Neural progenitor cell (in vitro differentiated cells): ENCODE results near the gene SLC6A7. TPM values are rescaled to one million over a fixed set of nuclear protein-coding genes. Genes with fewer than 3 reads are reported as not detected.
A peak's percentile ranks its signal among the peaks of the same experiment; 100 is the strongest.

Experiments
- DNase-seq: peaks from one replicate; pipeline ENCODE4 v3.0.0-alpha.2; 2016; ENCODE audit warnings: low spot score
- H2AFZ ChIP-seq: fragments of 200-600 bp; sonication (generic); replicated peaks from 2 replicates; pipeline ENCODE4 v1.6.1; 2016; ENCODE audit warnings: antibody characterized with exemption
- H3F3A ChIP-seq: fragments of 200-600 bp; sonication (generic); 2 replicates; pipeline ENCODE4 v1.6.1; 2016; ENCODE audit warnings: antibody characterized with exemption, low read depth
- H3K27ac ChIP-seq: fragments of 200-600 bp; sonication (generic); 2 replicates; pipeline ENCODE4 v1.5.1; 2016; ENCODE audit warnings: mild to moderate bottlenecking
- H3K27me3 ChIP-seq: fragments of 200-600 bp; sonication (generic); 2 replicates; pipeline ENCODE4 v1.6.1; 2016; ENCODE audit warnings: mild to moderate bottlenecking, moderate library complexity
- H3K36me3 ChIP-seq: fragments of 200-600 bp; sonication (generic); 2 replicates; pipeline ENCODE4 v1.5.1; 2016
- H3K4me1 ChIP-seq: fragments of 200-600 bp; sonication (generic); 2 replicates; pipeline ENCODE4 v1.6.1; 2016; ENCODE audit warnings: mixed run types
- H3K4me2 ChIP-seq: fragments of 200-600 bp; sonication (generic); 2 replicates; pipeline ENCODE4 v1.6.1; 2016
- H3K4me3 ChIP-seq: fragments of 200-600 bp; sonication (generic); 2 replicates; pipeline ENCODE4 v1.5.1; 2016
- H3K79me2 ChIP-seq: fragments of 200-600 bp; sonication (generic); 2 replicates; pipeline ENCODE4 v1.6.1; 2016; ENCODE audit warnings: low read depth
- H3K9ac ChIP-seq: fragments of 200-600 bp; sonication (generic); 2 replicates; pipeline ENCODE4 v1.6.1; 2016
- H3K9me3 ChIP-seq: fragments of 200-600 bp; sonication (generic); 2 replicates; pipeline ENCODE4 v1.5.1; 2016; ENCODE audit warnings: low read depth
- H4K20me1 ChIP-seq: fragments of 200-600 bp; sonication (generic); 2 replicates; pipeline ENCODE4 v1.6.1; 2016; ENCODE audit warnings: low read depth
- H3K27ac Mint-ChIP-seq: 3 replicates; pipeline ENCODE4 v1.8.0; 2021; ENCODE audit warnings: mixed read lengths
- H3K27me3 Mint-ChIP-seq: 2 replicates; pipeline ENCODE4 v1.8.0; 2022; ENCODE audit warnings: low read depth, mild to moderate bottlenecking, inconsistent platforms, moderate library complexity, mixed read lengths; ENCODE audit not compliant: insufficient read depth
- H3K36me3 Mint-ChIP-seq: 3 replicates; pipeline ENCODE4 v1.8.0; 2021; ENCODE audit warnings: mixed read lengths
- H3K4me1 Mint-ChIP-seq: 3 replicates; pipeline ENCODE4 v1.8.0; 2021; ENCODE audit warnings: mixed read lengths
- H3K4me3 Mint-ChIP-seq: 3 replicates; pipeline ENCODE4 v1.8.0; 2021; ENCODE audit warnings: mild to moderate bottlenecking, moderate library complexity, mixed read lengths
- H3K9me3 Mint-ChIP-seq: 3 replicates; pipeline ENCODE4 v1.8.0; 2020; ENCODE audit warnings: mixed read lengths
- EZH2 ChIP-seq: fragments of 200-600 bp; sonication (generic); IDR thresholded peaks from 2 replicates; pipeline ENCODE4 v1.6.1; 2017; ENCODE audit warnings: antibody characterized with exemption, mild to moderate bottlenecking, moderate library complexity
- EZH2phosphoT487 ChIP-seq: fragments of 200-600 bp; sonication (generic); IDR thresholded peaks from 2 replicates; pipeline ENCODE4 v1.6.1; 2017; ENCODE audit warnings: antibody characterized with exemption
- total RNA-seq: library from RNA; depleted of rRNA; stranded (reverse); fragments of >200 nt; gene quantifications from 2 replicates; pipeline ENCODE4 v1.2.3, GENCODE V29; 2015; ENCODE audit warnings: low replicate concordance
- TF ChIP-seq, protein P1 (sequence below): fragments of 200-600 bp; sonication (generic); IDR thresholded peaks from 2 replicates; pipeline ENCODE4 v1.5.1; 2017; ENCODE audit warnings: antibody characterized with exemption, mild to moderate bottlenecking

SLC6A7 gene
- total RNA-seq, 1 donor from 2014 or later = not detected

DNA sequence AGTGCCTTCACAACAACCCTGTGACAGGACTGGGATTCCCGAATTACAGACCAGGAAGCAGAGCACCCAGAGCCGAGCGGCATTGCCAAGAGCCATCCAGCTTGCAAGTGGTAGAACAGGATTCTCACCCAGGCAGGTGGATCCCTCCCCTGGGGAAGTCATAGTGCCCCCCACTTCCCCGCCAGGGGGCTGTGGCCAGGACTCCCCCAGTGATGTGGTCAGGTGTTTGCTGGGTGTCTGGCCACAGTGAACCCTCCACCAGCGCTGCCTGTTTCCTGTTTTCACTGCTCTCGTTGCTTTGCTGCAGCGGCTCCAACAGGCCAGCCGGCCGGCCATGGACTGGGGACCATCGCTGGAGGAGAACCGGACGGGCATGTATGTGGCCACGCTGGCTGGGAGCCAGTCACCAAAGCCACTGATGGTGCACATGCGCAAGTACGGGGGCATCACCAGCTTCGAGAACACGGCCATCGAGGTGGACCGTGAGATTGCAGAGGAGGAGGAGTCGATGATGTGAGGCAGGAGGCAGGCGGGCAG, 19.3 kb downstream of the SLC6A7 start:
- H3K4me1 Mint-ChIP-seq = peaks cover 29% of the 10 kb centered on the region
- peak overlapping the region; percentile 46 for H3K27ac Mint-ChIP-seq
- peak overlapping the region; percentile 16 for H3K27ac ChIP-seq
- H2AFZ ChIP-seq = peak overlapping the region; percentile 22
- no peaks in the 10 kb centered on the region for H3K9me3 Mint-ChIP-seq
- no peak overlapping the region for H3K4me3 Mint-ChIP-seq
- no peaks in the 10 kb centered on the region for H3K36me3 Mint-ChIP-seq
- peaks cover 13% of the 10 kb centered on the region for H3K4me1 ChIP-seq
- no peaks in the 10 kb centered on the region for H3K27me3 ChIP-seq
- no peaks in the 10 kb centered on the region for H4K20me1 ChIP-seq
- H3K4me3 ChIP-seq = no peak overlapping the region
- no peak overlapping the region for H3K4me2 ChIP-seq
- TF ChIP-seq, protein P1, sequence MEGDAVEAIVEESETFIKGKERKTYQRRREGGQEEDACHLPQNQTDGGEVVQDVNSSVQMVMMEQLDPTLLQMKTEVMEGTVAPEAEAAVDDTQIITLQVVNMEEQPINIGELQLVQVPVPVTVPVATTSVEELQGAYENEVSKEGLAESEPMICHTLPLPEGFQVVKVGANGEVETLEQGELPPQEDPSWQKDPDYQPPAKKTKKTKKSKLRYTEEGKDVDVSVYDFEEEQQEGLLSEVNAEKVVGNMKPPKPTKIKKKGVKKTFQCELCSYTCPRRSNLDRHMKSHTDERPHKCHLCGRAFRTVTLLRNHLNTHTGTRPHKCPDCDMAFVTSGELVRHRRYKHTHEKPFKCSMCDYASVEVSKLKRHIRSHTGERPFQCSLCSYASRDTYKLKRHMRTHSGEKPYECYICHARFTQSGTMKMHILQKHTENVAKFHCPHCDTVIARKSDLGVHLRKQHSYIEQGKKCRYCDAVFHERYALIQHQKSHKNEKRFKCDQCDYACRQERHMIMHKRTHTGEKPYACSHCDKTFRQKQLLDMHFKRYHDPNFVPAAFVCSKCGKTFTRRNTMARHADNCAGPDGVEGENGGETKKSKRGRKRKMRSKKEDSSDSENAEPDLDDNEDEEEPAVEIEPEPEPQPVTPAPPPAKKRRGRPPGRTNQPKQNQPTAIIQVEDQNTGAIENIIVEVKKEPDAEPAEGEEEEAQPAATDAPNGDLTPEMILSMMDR = no peak
- no peak for TF ChIP-seq EZH2
- no peak for TF ChIP-seq EZH2phosphoT487
- no peak overlapping the region for H3K9ac ChIP-seq
- peaks cover 14% of the 10 kb centered on the region for H3K27me3 Mint-ChIP-seq
- H3K79me2 ChIP-seq = no peaks in the 10 kb centered on the region
- DNase-seq = no peak
- H3F3A ChIP-seq = peaks cover 10% of the 10 kb centered on the region
- no peaks in the 10 kb centered on the region for H3K36me3 ChIP-seq
- no peaks in the 10 kb centered on the region for H3K9me3 ChIP-seq

DNA sequence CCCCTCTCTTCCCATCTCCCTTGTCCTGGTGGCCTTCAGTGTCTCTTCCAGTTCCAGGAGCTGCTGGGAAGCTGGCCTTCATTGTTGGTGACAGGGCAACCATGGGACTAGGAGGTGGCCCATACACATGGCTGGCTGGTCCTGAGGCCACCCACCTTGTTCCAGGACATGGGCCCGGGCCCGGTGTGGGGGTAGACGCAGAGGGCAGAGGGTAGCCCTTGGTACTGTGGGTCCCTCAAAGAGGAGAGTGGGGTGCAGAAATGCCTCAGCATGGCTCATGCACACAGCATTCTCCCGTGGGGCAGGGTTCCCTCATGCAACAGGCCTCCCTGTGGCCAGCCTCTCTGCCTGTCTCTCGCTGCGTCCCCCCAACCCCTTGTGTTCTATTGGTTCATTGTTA, 20.8 kb downstream of the SLC6A7 start:
- Mint-ChIP-seq H3K27me3 (peaks cover 14% of the 10 kb centered on the region), H3K4me3 (no peak overlapping the region), H3K9me3 (no peaks in the 10 kb centered on the region), H3K27ac (no peak overlapping the region), H3K36me3 (no peaks in the 10 kb centered on the region), H3K4me1 (peaks cover 29% of the 10 kb centered on the region)
- H3F3A ChIP-seq = peaks cover 10% of the 10 kb centered on the region
- no peak overlapping the region for H3K4me2 ChIP-seq
- H3K79me2 ChIP-seq = no peaks in the 10 kb centered on the region
- H2AFZ ChIP-seq = no peak overlapping the region
- no peak for DNase-seq
- no peaks in the 10 kb centered on the region for H3K36me3 ChIP-seq
- H3K27ac ChIP-seq = no peak overlapping the region
- TF ChIP-seq EZH2phosphoT487 (no peak), EZH2 (no peak)
- TF ChIP-seq, protein P1 = no peak
- no peaks in the 10 kb centered on the region for H3K9me3 ChIP-seq
- no peaks in the 10 kb centered on the region for H3K27me3 ChIP-seq
- peaks cover 13% of the 10 kb centered on the region for H3K4me1 ChIP-seq
- H3K9ac ChIP-seq = no peak overlapping the region
- no peaks in the 10 kb centered on the region for H4K20me1 ChIP-seq
- H3K4me3 ChIP-seq = no peak overlapping the region

DNA sequence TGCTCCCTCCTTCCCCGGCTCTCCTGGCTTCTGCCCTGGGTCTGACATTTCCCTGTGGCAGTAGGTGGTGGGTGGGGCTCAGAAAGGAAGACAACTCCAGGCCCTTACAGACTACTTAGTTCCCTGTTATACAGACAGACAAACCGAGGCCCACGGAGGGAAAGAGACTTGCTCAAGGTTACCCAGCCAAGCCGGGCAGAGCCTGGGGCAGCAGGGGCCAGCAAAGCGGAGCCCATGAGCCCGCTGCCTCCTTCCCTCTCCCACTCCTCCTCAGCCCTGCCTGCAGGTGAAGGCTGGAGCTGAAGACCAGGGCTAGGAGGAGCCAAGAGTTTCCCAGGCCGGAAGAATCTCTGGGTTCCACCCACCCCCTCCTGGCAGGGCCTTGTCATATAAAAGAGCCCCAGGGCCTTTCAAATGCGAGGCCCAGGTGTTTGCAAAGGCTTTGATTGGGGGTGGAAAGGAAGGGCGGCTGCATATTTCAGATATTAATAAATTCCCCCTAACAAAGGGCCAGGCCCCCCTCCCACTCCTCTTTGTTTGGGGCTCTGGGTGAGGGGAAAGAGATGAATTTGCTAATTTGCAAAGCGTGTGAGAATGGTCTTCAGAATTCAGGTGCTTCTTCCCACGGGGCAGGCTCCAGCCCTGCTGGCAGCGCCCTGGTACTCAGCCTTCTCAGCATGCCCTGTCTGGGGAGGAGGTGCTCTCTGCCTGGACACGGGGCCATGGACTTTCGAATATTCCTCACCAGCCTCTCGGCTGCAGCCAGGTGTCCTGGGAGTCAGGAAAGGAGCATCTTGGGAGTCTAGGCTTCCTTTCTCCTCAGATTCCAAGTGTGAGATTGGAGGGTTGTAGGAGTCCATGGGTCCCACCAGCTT, 21.5 kb downstream of the SLC6A7 start:
- H3K4me3 Mint-ChIP-seq = no peak overlapping the region
- H3K27me3 Mint-ChIP-seq = peaks cover 14% of the 10 kb centered on the region
- Histone ChIP-seq H2AFZ (peak overlapping the region; percentile 22), H3K36me3 (no peaks in the 10 kb centered on the region), H4K20me1 (no peaks in the 10 kb centered on the region), H3K9ac (no peak overlapping the region), H3K4me2 (no peak overlapping the region), H3K79me2 (no peaks in the 10 kb centered on the region), H3K27me3 (no peaks in the 10 kb centered on the region), H3F3A (peaks cover 10% of the 10 kb centered on the region), H3K27ac (no peak overlapping the region), H3K9me3 (no peaks in the 10 kb centered on the region), H3K4me1 (peaks cover 13% of the 10 kb centered on the region), H3K4me3 (no peak overlapping the region)
- peak overlapping the region; percentile 79 for H3K27ac Mint-ChIP-seq
- peaks cover 29% of the 10 kb centered on the region for H3K4me1 Mint-ChIP-seq
- no peaks in the 10 kb centered on the region for H3K36me3 Mint-ChIP-seq
- no peak for DNase-seq
- H3K9me3 Mint-ChIP-seq = no peaks in the 10 kb centered on the region
- TF ChIP-seq EZH2phosphoT487 (no peak), EZH2 (no peak)
- TF ChIP-seq, protein P1 = no peak
